KBM-7 (cell line): ENCODE results near the gene RPTOR.

Experiments used
- DNase-seq: peaks from one replicate; pipeline ENCODE4 v3.0.0-alpha.2; 2015
- in situ Hi-C: fragments of 300-500 bp; cut with MboI; formaldehyde crosslinking; loops from 2 replicates; pipeline ENCODE4 v1.14.3; 2020; ENCODE audit warnings: low sequenced_read_pairs, low pct_unique_long_range_greater_than_20kb, mixed read lengths

Gene RPTOR

GRCh38 chr17:80631142-80632045 lies 86.8 kb downstream of the RPTOR start:
- in situ Hi-C loops = no loop called here

GRCh38 chr17:80632046-80632581 lies 87.5 kb downstream of the RPTOR start:
- in situ Hi-C loops = no loop called here
- DNase-seq = no peak

More at GRCh38 chr17:80631142-80632045, 86.8 kb downstream of the RPTOR start:
- DNase-seq = peak; percentile 28

- in situ Hi-C loops = no loop called here
- DNase-seq = no peak
Measured at GRCh38 chr17:80633207-80633606, 88.6 kb downstream of the RPTOR start.

- in situ Hi-C loops = no loop called here
- DNase-seq = no peak
Measured at GRCh38 chr17:80633994-80634566, 89.4 kb downstream of the RPTOR start.

GRCh38 chr17:80636361-80637018 lies 91.9 kb downstream of the RPTOR start:
- in situ Hi-C loops = no loop called here

GRCh38 chr17:80637048-80637781 lies 92.6 kb downstream of the RPTOR start:
- DNase-seq = no peak
- in situ Hi-C loops = no loop called here

More at GRCh38 chr17:80636361-80637018, 91.9 kb downstream of the RPTOR start:
- DNase-seq = peak; percentile 43

GRCh38 chr17:80639658-80640057 lies 95.0 kb downstream of the RPTOR start:
- DNase-seq = no peak
- in situ Hi-C loops = no loop called here

GRCh38 chr17:80640366-80641084 lies 95.9 kb downstream of the RPTOR start:
- in situ Hi-C loops = no loop called here
- no peak for DNase-seq

GRCh38 chr17:80643326-80644099 lies 98.9 kb downstream of the RPTOR start:
- no peak for DNase-seq
- in situ Hi-C loops = no loop called here

- no peak for DNase-seq
- in situ Hi-C loops = no loop called here
Measured at GRCh38 chr17:80644536-80644935, 99.9 kb downstream of the RPTOR start.

- in situ Hi-C loops = no loop called here
- DNase-seq = no peak
Measured at GRCh38 chr17:80645706-80646325, 101.2 kb downstream of the RPTOR start.

GRCh38 chr17:80646328-80646727 lies 101.7 kb downstream of the RPTOR start:
- in situ Hi-C loops = no loop called here
- no peak for DNase-seq

GRCh38 chr17:80647746-80648145 lies 103.1 kb downstream of the RPTOR start:
- DNase-seq = no peak
- in situ Hi-C loops = no loop called here

- in situ Hi-C loops = no loop called here
- no peak for DNase-seq
Measured at GRCh38 chr17:80649200-80649644, 104.6 kb downstream of the RPTOR start.

- in situ Hi-C loops = no loop called here
- peak; percentile 58 for DNase-seq
Measured at GRCh38 chr17:80649672-80650330, 105.2 kb downstream of the RPTOR start.

GRCh38 chr17:80650331-80650672 lies 105.7 kb downstream of the RPTOR start:
- in situ Hi-C loops = no loop called here

More at GRCh38 chr17:80650331-80650672, 105.7 kb downstream of the RPTOR start:
- no peak for DNase-seq
